ENCODE data around the gene ANKRD24.

DNA sequence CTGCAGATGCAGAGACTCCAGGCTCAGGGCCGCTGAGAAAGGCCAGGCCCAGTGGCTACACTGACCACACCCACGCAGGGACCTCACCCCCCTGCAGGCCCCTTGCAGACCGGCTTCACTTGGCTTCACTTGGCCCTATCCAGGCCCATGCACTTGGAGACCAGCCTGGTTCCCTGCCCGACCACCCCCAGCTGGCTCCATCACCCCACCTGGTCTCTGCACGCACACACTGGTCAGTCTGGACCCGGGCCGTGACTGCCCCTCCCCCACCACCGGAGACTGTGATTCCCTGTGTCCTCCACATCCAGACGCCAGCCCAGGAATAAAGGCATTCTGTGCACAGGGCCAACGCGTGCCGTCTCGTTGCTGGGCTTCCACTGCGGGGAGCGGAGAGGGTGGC lies 42.0 kb downstream of the ANKRD24 start:
- TF ChIP-seq, protein P1, sequence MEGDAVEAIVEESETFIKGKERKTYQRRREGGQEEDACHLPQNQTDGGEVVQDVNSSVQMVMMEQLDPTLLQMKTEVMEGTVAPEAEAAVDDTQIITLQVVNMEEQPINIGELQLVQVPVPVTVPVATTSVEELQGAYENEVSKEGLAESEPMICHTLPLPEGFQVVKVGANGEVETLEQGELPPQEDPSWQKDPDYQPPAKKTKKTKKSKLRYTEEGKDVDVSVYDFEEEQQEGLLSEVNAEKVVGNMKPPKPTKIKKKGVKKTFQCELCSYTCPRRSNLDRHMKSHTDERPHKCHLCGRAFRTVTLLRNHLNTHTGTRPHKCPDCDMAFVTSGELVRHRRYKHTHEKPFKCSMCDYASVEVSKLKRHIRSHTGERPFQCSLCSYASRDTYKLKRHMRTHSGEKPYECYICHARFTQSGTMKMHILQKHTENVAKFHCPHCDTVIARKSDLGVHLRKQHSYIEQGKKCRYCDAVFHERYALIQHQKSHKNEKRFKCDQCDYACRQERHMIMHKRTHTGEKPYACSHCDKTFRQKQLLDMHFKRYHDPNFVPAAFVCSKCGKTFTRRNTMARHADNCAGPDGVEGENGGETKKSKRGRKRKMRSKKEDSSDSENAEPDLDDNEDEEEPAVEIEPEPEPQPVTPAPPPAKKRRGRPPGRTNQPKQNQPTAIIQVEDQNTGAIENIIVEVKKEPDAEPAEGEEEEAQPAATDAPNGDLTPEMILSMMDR (conservative IDR thresholded peaks at IDR 0.05; ENCODE audit: low read length): no peak
- no peak for TF ChIP-seq EZH2phosphoT487 (IDR thresholded peaks at IDR 0.05; ENCODE audit: borderline replicate concordance)
